Trophoblast cell (in vitro differentiated cells and primary cell): ENCODE measurements around the gene PDCD7.

ENCODE experiments used
- DNase-seq, 2 donors: peaks; one replicate each; pipeline ENCODE4 v3.0.0-alpha.2; 2016
- H2AFZ ChIP-seq: 2 replicates; pipeline ENCODE4 v1.6.1; 2013; ENCODE audit warnings: low read length, moderate library complexity, mild to moderate bottlenecking; ENCODE audit not compliant: insufficient read depth, poor library complexity
- H2AK5ac ChIP-seq: 2 replicates; pipeline ENCODE4 v1.6.1; 2013; ENCODE audit warnings: mild to moderate bottlenecking, low read length
- H2BK120ac ChIP-seq: 2 replicates; pipeline ENCODE4 v1.6.1; 2013; ENCODE audit warnings: low read length, mild to moderate bottlenecking, moderate library complexity; ENCODE audit not compliant: insufficient read depth, poor library complexity
- H2BK12ac ChIP-seq: 2 replicates; pipeline ENCODE4 v1.6.1; 2013; ENCODE audit warnings: mild to moderate bottlenecking, low read length, moderate library complexity
- H2BK5ac ChIP-seq: 2 replicates; pipeline ENCODE4 v1.6.1; 2013; ENCODE audit warnings: low read length, low read depth, moderate library complexity, mild to moderate bottlenecking; ENCODE audit not compliant: poor library complexity
- H3K14ac ChIP-seq: 2 replicates; pipeline ENCODE4 v1.6.1; 2013; ENCODE audit warnings: mild to moderate bottlenecking, low read length
- H3K18ac ChIP-seq: 2 replicates; pipeline ENCODE4 v1.6.1; 2013; ENCODE audit warnings: mild to moderate bottlenecking, low read length
- H3K23ac ChIP-seq: 2 replicates; pipeline ENCODE4 v1.6.1; 2013; ENCODE audit warnings: low read length
- H3K27ac ChIP-seq: 2 replicates; pipeline ENCODE4 v1.5.1; 2013; ENCODE audit warnings: low read depth, mild to moderate bottlenecking, inconsistent platforms, low read length, moderate library complexity
- H3K27me3 ChIP-seq: 2 replicates; pipeline ENCODE4 v1.6.1; 2013; ENCODE audit warnings: inconsistent platforms, mild to moderate bottlenecking, low read length, moderate library complexity; ENCODE audit not compliant: insufficient read depth
- H3K36me3 ChIP-seq, 2 experiments: 1 replicate in 1 of 2; 2 replicates in 1 of 2; pipeline ENCODE4 v1.6.1; 2013; ENCODE audit warnings: low read length in 2 of 2, mild to moderate bottlenecking in 2 of 2, moderate library complexity in 1 of 2; ENCODE audit not compliant: insufficient read depth in 2 of 2, control insufficient read depth in 1 of 2
- H3K4ac ChIP-seq: 2 replicates; pipeline ENCODE4 v1.6.1; 2013; ENCODE audit warnings: low read depth, mild to moderate bottlenecking, low read length, moderate library complexity
- H3K4me1 ChIP-seq, 2 experiments: 1 replicate in 1 of 2; 2 replicates in 1 of 2; pipeline ENCODE4 v1.6.1; 2013; ENCODE audit warnings: low read length in 2 of 2, mild to moderate bottlenecking in 2 of 2, moderate library complexity in 1 of 2; ENCODE audit not compliant: insufficient read depth in 2 of 2, control insufficient read depth in 1 of 2
- H3K4me2 ChIP-seq: 2 replicates; pipeline ENCODE4 v1.6.1; 2013; ENCODE audit warnings: inconsistent platforms, mild to moderate bottlenecking, low read length, moderate library complexity
- H3K4me3 ChIP-seq: 2 replicates; pipeline ENCODE4 v1.5.1; 2013; ENCODE audit warnings: mild to moderate bottlenecking, low read depth, low read length, inconsistent platforms
- H3K79me1 ChIP-seq: one replicate; pipeline ENCODE4 v1.6.1; 2013; ENCODE audit warnings: low read length
- H3K79me2 ChIP-seq: 2 replicates; pipeline ENCODE4 v1.6.1; 2013; ENCODE audit warnings: low read length, mild to moderate bottlenecking; ENCODE audit not compliant: control insufficient read depth, insufficient read depth, poor library complexity
- H3K9ac ChIP-seq: 2 replicates; pipeline ENCODE4 v1.6.1; 2013; ENCODE audit warnings: mild to moderate bottlenecking, low read length
- H3K9me3 ChIP-seq: 2 replicates; pipeline ENCODE4 v1.6.1; 2013; ENCODE audit warnings: low read depth, mild to moderate bottlenecking, control low read depth, inconsistent platforms, low read length; ENCODE audit not compliant: insufficient read depth
- H4K12ac ChIP-seq: 2 replicates; pipeline ENCODE4 v1.6.1; 2013; ENCODE audit warnings: low read depth, mild to moderate bottlenecking, low read length, moderate library complexity
- H4K8ac ChIP-seq: 2 replicates; pipeline ENCODE4 v1.6.1; 2013; ENCODE audit warnings: low read depth, mild to moderate bottlenecking, low read length, moderate library complexity
- H4K91ac ChIP-seq: one replicate; pipeline ENCODE4 v1.6.1; 2013; ENCODE audit warnings: low read depth, mild to moderate bottlenecking, low read length, moderate library complexity
- WGBS: extraction: QIAGEN DNeasy Blood & Tissue Kit; methylation state at CpG from one replicate; pipeline ENCODE4 v1.1.7; 2013; ENCODE audit warnings: missing lambda C conversion rate; ENCODE audit not compliant: insufficient read length, insufficient coverage; ENCODE audit errors: extremely low coverage; 5-methylcytosine and 5-hydroxymethylcytosine counted together

Gene PDCD7

DNA sequence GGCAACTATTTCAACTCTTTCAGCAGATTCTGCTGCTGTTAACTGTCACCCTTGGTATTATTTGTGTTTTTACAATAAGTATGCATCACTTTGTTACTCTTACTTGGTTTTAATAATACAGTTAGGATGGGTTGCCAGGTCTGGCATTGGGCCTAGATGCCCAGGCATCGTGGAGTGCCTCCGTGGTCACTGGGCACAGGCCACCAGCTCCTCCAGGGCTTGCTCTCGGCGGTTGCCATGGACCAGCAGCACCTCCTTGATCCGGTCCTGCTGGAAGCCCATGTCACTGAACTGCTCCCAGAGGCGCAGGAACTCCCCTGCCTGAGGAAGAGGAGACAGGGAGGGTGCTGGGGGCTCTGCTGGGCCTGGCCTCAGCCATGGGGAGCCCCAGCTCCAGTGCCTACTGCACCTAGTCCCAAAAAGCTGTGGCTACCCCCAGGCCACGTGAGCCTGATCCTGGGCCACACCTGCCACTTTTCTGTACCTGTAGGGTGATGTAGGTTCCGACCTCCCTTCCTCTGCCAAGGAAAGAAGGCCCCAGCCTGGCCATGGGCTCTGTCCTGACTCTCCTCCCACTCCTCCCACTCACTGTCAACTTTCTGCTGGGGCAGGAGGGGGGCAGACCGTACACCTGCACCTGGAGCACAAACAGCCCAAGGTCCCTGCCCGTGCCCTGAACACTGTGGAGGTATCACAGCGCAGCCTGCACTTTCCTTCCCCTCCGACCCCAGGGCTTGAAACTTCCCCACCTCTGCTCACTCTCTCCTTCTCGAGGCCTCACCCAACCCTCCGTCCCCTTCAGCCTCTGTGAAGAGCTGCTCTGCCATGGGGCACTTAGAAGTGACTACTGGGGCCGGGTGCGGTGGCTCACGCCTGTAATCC lies 40.5 kb downstream of the PDCD7 start:
- Histone ChIP-seq H3K4me3 (no peak overlapping the region), H3K79me1 (no peaks in the 10 kb centered on the region), H3K9ac (no peak overlapping the region), H2AK5ac (no peak overlapping the region), H3K79me2 (no peaks in the 10 kb centered on the region), H2AFZ (no peak overlapping the region), H2BK5ac (no peak overlapping the region), H3K23ac (no peak overlapping the region), H4K8ac (no peak overlapping the region), H3K4ac (no peak overlapping the region), H3K14ac (no peak overlapping the region), H4K12ac (no peak overlapping the region), H2BK120ac (no peak overlapping the region), H3K4me1 (peaks cover 0 to 2% of the 10 kb centered on the region in 2 experiments), H4K91ac (no peak overlapping the region), H3K18ac (no peak overlapping the region), H3K27ac (no peak overlapping the region), H3K36me3 (peaks cover 3 to 5% of the 10 kb centered on the region in 2 experiments), H3K4me2 (no peak overlapping the region), H2BK12ac (no peak overlapping the region), H3K9me3 (no peaks in the 10 kb centered on the region), H3K27me3 (no peaks in the 10 kb centered on the region)
- WGBS, result no CpG with 5 or more reads among the region's 17 CpGs
- DNase-seq, result no peak

DNA sequence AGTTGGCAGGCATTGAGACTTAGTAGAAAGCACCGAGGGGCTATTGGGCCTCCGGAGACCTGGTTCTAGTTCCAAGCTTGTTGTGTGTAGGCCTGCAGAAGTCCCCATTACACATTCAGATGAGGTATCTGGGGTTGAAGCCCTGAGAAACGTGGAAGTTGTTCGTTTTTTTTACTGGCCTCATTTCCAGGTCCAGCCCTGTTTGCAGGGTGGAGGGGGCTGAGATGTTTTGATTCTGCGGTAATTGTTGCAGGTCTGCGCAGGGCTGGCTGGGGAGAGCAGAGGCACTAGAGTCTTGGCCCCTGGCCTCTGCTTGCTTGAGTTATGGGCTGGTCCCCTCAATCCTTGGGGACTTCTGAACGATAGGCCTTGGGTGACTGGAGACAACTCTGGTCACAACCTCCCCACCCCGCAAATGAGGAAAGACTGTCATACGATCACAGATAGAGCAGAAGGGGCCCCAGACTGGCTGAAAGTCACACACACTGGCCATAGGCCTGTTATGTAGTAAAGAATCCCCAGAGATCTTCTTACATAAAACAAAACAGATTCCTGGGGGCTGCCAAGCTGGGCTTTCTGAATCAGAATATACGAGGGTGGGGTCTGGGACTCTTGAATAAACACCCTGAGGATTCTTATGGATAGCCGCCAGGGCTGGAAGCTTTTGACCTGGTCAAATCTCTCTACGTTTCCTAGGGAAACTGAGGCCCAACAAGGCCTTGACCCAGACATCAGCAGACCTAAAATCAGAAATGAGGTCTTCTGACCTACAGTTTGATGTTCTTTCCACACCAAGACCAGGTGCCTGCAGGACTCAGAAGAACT lies 41.5 kb downstream of the PDCD7 start:
- H2AFZ ChIP-seq, result no peak overlapping the region
- H2AK5ac ChIP-seq, result no peak overlapping the region
- no peak overlapping the region for H4K12ac ChIP-seq
- no peak overlapping the region for H3K14ac ChIP-seq
- no peak for DNase-seq
- no peak overlapping the region for H4K91ac ChIP-seq
- no peak overlapping the region for H3K9ac ChIP-seq
- H3K79me1 ChIP-seq, result no peaks in the 10 kb centered on the region
- H3K23ac ChIP-seq, result no peak overlapping the region
- H3K9me3 ChIP-seq, result no peaks in the 10 kb centered on the region
- no peak overlapping the region for H3K4ac ChIP-seq
- H3K27ac ChIP-seq, result no peak overlapping the region
- no peak overlapping the region for H3K4me3 ChIP-seq
- H2BK120ac ChIP-seq, result no peak overlapping the region
- no peak overlapping the region for H2BK5ac ChIP-seq
- peaks cover 0 to 2% of the 10 kb centered on the region in 2 experiments for H3K4me1 ChIP-seq
- H4K8ac ChIP-seq, result no peak overlapping the region
- H3K18ac ChIP-seq, result no peak overlapping the region
- H3K27me3 ChIP-seq, result no peaks in the 10 kb centered on the region
- H3K36me3 ChIP-seq, result peaks cover 0 to 3% of the 10 kb centered on the region in 2 experiments
- no peaks in the 10 kb centered on the region for H3K79me2 ChIP-seq
- no CpG with 5 or more reads among the region's 12 CpGs for WGBS
- no peak overlapping the region for H3K4me2 ChIP-seq
- no peak overlapping the region for H2BK12ac ChIP-seq

DNA sequence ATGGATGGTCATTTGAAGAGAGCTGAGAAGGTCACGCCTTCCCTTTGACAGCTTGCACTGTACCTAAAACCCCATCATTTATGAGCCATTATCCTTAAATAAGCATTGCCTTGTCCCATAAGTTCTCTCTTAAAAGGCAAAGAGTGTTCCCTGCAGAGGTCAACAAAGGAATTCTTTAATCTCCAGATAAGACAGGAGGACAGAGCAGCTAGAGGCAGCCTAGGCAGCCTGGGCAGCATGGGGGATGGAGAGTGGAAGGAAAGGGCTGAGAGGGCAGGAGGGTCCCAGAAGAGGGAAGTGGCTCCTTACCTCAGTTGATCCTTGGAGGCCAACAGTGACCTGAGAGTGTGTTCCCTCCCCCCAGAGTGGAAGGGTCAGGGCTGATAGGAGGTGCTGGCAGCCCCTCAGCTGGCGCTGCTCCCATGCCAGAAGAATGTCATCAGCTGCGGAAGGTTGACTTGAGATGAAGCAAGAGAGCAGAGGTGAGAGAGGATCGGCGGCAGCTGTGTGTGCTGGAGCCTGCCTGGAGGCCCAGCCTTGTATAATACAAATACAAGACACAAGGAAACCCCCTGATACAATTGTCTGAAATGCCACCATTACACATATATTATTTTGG lies 44.3 kb downstream of the PDCD7 start:
- H3K27me3 ChIP-seq, result no peaks in the 10 kb centered on the region
- DNase-seq, result peak; percentile 63 to 64
- no peak overlapping the region for H3K4me3 ChIP-seq
- no peaks in the 10 kb centered on the region for H3K79me2 ChIP-seq
- peaks cover 0 to 2% of the 10 kb centered on the region in 2 experiments for H3K4me1 ChIP-seq
- no peak overlapping the region for H4K12ac ChIP-seq
- no peaks in the 10 kb centered on the region for H3K9me3 ChIP-seq
- no peak overlapping the region for H3K9ac ChIP-seq
- H4K8ac ChIP-seq, result no peak overlapping the region
- H3K14ac ChIP-seq, result no peak overlapping the region
- no peak overlapping the region for H2AK5ac ChIP-seq
- no peak overlapping the region for H3K23ac ChIP-seq
- H3K36me3 ChIP-seq, result no peaks in the 10 kb centered on the region
- no peak overlapping the region for H3K4ac ChIP-seq
- no peaks in the 10 kb centered on the region for H3K79me1 ChIP-seq
- H4K91ac ChIP-seq, result no peak overlapping the region
- no peak overlapping the region for H2AFZ ChIP-seq
- no peak overlapping the region for H2BK5ac ChIP-seq
- H2BK12ac ChIP-seq, result no peak overlapping the region
- no peak overlapping the region for H3K27ac ChIP-seq
- no CpG with 5 or more reads among the region's 5 CpGs for WGBS
- H2BK120ac ChIP-seq, result no peak overlapping the region
- no peak overlapping the region for H3K4me2 ChIP-seq
- H3K18ac ChIP-seq, result no peak overlapping the region

DNA sequence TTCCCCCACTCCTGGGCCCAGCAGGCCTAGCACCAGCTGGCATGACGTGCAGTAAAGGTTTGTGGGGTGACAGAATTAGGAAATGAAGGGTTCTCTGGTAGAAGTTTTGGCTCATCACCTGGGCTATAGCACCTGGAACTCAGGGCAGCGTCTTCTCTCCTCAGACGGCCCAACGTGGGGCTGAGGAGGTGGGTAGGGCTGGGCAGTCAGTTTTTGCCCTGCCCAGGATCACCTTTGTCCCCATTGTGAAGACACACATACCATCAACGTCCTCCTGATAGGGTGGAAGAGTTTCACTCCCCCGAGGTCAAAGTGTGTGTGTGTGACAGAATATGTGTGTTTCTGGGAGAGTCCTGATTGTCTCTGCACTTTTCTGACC lies 45.0 kb downstream of the PDCD7 start:
- Histone ChIP-seq H3K4me2 (no peak overlapping the region), H3K4ac (no peak overlapping the region), H3K9ac (no peak overlapping the region), H3K18ac (no peak overlapping the region), H3K23ac (no peak overlapping the region), H4K91ac (no peak overlapping the region), H3K27me3 (no peaks in the 10 kb centered on the region), H2AFZ (no peak overlapping the region), H2BK120ac (no peak overlapping the region), H2BK12ac (no peak overlapping the region), H3K79me2 (no peaks in the 10 kb centered on the region), H3K4me3 (no peak overlapping the region), H3K14ac (no peak overlapping the region), H4K8ac (no peak overlapping the region), H3K4me1 (peaks cover 0 to 2% of the 10 kb centered on the region in 2 experiments), H3K79me1 (no peaks in the 10 kb centered on the region), H3K27ac (no peak overlapping the region), H2AK5ac (no peak overlapping the region), H2BK5ac (no peak overlapping the region), H4K12ac (no peak overlapping the region), H3K36me3 (no peaks in the 10 kb centered on the region), H3K9me3 (no peaks in the 10 kb centered on the region)
- no CpG with 5 or more reads among the region's 6 CpGs for WGBS
- peak; percentile 21 to 53 for DNase-seq
